NCI-H748 (cell line): ENCODE results near the gene CRLF2.
"Not testable (repeated sequence)": the region's sequence is repeated elsewhere in the genome, so short reads cannot be mapped to it uniquely, and the experiment has no call there.

Source experiments
- DNase-seq: peaks from one replicate; lab custom pipeline; 2025; ENCODE audit not compliant: unreplicated experiment; lab: John Stamatoyannopoulos, UW

The CRLF2 gene

DNA sequence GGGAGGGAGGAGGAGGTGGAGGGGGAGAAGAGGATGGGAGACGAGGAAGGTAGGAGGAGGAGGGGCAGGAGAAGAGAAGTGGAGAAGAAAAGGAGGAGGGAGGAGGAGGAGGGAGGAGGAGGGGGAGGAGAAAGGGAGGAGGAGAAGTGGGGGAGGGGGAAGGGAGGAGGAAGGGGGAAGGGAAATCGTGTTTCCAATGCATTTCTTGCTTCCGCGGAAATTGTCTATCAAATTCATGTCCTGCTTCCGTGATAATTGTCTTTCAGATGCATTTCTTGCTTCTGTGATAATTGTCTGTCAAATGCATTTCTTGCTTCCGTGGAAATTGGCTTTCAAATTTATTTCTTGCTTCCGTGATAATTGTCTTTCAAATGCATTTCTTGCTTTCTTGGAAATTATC, 43.3 kb downstream of the CRLF2 start:
- DNase-seq = no peak

DNA sequence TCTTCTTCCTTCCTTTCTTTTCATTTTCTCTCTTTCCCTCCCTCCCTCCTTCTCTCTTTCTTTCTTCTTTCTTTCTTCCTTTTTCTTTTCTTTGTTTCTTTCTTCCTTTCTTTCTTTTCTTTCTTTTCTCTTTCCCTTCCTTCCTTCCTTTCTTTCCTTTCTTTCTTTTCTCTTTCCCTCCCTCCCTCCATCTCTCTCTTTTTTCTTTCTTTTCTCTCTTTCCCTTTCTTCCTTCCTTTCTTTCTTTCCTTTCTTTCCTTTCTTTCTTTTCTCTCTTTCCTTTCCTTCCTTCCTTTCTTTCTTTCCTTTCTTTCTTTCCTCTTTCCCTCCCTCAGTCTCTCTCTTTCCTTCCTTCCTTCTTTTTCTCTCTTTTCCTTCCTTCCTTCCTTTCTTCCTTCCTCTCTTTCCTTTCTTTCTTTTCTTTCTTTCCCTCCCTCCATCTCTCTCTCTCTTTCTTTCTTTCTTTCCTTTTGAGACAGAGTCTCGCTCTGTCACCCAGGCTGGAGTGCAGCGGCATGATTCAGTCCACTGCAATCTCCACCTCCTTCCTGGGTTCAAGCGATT, 44.4 kb downstream of the CRLF2 start:
- no peak for DNase-seq

DNA sequence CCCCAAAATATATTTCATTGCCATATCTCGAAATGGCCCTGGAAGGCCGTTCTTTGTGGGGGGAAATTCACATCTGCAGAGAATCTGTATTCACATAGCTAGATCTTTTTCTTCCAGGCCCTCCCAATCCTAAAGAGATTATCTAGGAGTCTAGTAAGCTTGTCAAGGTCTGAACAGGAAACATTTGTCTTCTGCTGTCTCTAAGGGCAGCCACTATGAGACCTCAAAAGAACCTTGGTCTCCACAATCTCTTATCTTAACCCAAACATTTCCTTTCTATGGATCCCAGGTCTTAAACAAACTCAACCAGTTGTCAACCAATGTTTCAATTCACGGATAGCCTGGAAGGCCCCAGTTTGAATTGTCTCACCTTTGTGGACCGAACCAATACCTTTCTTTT, 45.0 kb downstream of the CRLF2 start:
- DNase-seq = no peak

DNA sequence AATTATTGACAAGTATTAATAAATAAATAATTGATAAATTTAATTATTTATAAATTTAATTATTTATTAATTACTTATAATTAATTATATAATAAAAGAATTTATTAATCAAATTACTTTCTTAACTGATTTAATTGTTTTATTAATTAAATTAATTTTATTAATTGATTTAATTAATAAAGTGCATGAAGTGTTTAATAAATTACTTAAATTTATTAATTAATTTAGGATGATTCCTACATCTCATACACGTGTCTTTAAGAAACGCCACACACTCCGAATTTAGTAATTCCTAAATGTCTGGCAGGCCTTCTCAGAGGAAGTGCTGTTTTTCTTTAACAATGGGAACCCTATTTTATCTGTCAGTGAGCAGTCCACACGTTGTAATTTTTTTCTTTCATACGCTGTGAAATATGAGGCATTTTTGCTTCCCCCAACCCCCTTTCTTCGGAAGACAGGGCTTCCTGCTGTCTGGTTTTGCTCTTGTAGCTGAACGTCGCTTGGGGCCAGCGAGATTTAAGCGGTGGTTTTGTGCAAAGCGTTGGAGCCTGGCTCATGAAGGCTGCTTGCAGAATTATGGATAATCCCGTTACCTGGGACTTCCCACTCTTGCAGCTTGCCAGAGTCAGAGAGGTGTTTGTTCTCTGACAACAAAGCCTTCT, 46.8 kb downstream of the CRLF2 start:
- DNase-seq = no peak

GRCh38 chrX:1164322-1165288, 47.8 kb downstream of the CRLF2 start:
- no peak for DNase-seq

DNA sequence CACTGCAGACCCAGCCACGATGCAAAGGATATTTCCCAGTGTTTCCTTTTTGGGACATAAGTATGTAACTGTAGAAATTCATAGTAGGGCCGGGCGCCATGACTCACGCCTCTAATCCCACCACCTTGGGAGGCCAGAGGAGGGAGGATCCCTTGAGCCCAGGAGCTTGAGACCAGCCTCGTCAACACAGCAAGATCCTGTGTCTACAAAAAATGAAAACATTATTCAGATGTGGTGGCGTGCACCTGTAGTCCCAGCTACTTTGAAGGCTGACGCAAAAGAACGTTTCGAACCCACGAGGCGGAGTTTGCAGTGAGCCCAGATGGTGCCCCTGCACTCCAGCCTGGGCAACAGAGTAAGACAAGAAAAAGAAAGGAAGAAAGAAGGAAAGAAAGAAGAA, 49.2 kb downstream of the CRLF2 start:
- no peak for DNase-seq

- DNase-seq = no peak
These were observed 50.1 kb downstream of the CRLF2 start for GRCh38 chrX:1162119-1162916.

GRCh38 chrX:1159548-1159947, 52.9 kb downstream of the CRLF2 start:
- DNase-seq = no peak

- not testable (repeated sequence) for DNase-seq
These were observed 55.6 kb downstream of the CRLF2 start for GRCh38 chrX:1156681-1157455.

- DNase-seq = no peak
These were observed 58.5 kb downstream of the CRLF2 start for GRCh38 chrX:1153940-1154339.

DNA sequence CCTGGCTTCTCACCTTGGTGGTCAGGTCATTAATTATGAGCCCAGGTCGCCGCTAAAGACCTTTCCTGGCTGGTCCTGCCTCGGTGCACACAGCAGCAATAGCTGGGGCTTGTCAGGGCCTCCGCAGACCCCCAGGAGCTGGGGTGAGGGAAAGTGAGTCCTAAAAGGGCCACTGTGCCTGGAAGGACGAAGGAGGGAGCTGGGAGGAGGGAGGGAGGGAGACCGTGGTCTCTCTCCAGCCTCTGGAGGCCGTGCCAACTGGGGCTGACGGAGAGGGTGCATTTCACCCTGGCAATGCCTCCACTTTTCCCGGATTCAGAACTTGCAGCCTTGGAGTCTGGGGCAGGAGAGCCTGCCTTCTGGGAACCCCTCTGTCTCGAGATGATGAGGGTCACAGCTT, 60.4 kb downstream of the CRLF2 start:
- no peak for DNase-seq

DNA sequence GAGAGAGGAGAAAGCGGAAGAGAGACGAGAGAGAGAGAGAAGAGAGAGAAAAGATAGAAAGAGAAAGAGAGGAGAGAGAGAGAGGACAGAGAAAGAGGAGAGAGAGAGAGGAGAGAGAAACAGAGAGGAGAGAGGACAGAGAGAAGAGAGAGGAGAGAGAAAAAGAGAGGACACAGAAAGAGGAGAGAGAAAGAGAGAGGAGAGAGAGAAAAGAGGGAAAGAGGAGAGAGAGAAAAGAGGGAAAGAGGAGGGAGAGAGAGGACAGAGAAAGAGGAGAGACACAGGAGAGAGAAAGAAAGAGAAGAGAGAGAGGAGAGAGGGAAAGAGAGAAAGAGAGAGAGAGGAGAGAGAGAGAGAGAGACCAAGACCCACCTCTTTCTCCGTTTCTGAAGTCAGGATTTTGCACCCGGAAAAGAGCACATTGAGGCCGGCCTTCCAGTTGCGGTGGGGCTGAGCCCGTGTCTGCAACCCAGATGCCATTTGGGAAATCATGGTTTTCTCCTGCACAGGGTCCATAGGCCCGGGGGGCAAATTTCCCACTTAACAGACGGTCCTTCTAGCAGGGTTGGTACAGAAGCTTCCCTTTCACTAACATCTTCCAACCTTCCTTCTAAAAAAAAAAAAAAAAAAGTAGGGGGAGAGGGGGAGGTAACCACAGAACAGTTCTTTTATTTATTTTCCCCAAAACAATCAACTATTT, 60.9 kb downstream of the CRLF2 start:
- no peak for DNase-seq

DNA sequence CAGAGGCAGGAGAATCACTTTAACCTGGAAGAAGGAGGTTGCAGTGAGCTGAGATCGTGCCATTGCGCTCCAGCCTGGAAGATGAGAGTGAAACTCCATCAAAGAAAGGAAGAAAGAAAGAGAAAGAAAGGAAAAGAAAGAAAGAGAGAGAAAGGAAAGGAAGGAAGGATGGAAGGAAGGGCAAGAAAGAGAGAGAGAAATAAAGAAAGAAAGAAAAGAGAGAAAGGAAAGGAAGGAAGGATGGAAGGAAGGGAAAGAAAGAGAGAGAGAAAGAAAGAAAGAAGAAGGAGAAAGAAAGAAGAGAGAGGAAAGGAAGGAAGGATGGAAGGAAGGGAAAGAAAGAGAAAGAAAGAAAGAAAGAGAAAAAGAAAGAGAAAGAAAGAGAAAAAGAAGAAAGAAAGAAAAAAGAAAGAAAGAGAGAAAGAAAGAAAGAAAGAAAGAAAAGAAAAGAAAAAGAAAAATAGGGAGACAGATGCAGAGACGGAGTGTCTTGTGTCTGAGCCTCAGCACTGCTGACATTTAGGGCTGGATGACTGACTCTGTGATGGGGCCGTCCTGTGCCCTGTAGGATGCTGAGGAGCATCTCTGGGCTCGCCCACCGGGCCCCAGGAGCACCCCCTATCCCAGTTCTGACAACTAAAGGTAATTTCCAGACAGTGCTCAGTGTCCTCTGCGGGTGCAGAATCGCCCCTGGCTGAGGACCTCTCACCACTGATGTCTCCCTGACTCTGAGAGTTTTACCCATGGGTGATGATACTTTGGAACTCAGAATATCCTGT, 61.7 kb downstream of the CRLF2 start:
- no peak for DNase-seq

GRCh38 chrX:1147611-1148515, 64.6 kb downstream of the CRLF2 start:
- DNase-seq = no peak

DNA sequence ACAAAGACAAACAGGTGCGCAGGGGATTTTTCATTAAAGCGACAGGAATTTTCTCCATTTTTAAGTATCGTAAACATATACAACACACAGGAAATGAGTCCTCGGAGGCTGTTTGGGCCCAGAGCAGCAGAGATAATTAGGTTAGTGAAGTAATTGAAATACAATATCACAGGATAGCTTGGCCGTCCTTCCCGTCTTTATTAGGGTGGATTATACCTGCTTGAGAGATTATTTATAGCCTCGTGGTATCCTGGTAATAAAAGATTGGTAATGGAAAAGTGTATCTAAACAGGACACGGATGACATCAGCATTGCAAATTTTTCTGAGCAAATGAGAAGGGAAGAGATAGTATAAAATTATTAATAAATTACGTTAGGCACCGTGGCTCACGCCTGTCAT, 68.2 kb downstream of the CRLF2 start:
- no peak for DNase-seq
